GM12801 (cell line): ENCODE results near the gene SEC24B.

Experiments
- TF ChIP-seq, protein P1 (sequence below): IDR thresholded peaks from one replicate; pipeline ENCODE4 v1.5.1; 2011; ENCODE audit warnings: control low read depth; ENCODE audit not compliant: insufficient read length; ENCODE audit errors: extremely low read depth

The SEC24B gene

DNA sequence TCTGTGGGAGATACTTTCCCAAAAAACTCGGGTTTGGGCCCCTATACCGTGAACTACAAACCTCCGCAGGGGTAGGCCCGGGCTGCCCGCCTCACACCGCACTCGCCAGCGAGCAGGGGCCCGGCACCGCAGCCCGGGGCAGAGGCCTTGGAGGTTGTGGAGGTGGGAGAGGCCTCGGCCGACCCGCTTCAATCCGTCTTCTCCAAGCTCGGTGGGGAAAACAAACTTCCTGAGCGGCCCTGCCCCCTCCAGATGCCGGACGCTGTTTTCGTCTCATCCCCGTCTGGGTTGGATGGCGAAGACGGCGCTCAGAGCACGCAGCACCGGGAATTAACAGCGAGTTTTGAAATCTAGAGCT lies 126.0 kb downstream of the SEC24B start:
- TF ChIP-seq, protein P1, sequence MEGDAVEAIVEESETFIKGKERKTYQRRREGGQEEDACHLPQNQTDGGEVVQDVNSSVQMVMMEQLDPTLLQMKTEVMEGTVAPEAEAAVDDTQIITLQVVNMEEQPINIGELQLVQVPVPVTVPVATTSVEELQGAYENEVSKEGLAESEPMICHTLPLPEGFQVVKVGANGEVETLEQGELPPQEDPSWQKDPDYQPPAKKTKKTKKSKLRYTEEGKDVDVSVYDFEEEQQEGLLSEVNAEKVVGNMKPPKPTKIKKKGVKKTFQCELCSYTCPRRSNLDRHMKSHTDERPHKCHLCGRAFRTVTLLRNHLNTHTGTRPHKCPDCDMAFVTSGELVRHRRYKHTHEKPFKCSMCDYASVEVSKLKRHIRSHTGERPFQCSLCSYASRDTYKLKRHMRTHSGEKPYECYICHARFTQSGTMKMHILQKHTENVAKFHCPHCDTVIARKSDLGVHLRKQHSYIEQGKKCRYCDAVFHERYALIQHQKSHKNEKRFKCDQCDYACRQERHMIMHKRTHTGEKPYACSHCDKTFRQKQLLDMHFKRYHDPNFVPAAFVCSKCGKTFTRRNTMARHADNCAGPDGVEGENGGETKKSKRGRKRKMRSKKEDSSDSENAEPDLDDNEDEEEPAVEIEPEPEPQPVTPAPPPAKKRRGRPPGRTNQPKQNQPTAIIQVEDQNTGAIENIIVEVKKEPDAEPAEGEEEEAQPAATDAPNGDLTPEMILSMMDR, result no peak

DNA sequence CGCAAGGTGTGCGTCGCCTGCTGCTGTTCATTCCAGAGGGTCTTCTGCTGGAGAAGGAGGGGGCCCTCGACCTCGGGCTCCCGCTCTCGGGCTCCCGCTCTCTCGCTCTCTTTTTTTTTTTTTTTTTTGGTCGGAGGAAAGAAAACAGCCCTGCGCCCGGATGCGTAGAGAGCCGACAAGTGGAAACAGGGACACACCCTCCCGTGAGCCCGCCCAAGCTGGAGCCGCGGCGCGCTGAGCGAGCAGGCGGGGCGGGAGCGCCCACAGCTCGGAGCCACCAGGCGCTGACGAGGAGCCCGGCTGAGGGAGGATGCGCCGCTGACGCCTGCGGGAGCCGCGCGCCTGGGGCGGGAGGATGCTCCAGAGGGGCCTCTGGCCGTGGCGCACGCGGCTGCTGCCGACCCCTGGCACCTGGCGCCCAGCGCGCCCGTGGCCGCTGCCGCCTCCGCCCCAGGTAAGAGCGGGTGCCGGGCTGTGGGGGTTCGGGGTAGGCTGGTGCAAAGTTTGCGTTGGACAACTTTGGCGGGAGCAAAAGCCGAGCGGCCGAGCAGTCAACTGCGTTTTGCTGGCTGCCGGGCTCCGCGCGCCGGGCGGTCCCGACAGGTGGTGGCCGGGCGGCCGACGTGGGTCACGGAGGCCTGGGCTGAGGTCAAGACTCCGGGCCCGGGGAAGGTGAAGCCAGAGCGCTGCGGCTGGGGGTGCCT lies 126.5 kb downstream of the SEC24B start, which contains the start of gene MCUB:
Gene MCUB (plus strand): TSS at position 264 of the 704 bp plus-strand sequence. CDS start 92 bp downstream, at position 356.
- TF ChIP-seq, protein P1, result no peak

DNA sequence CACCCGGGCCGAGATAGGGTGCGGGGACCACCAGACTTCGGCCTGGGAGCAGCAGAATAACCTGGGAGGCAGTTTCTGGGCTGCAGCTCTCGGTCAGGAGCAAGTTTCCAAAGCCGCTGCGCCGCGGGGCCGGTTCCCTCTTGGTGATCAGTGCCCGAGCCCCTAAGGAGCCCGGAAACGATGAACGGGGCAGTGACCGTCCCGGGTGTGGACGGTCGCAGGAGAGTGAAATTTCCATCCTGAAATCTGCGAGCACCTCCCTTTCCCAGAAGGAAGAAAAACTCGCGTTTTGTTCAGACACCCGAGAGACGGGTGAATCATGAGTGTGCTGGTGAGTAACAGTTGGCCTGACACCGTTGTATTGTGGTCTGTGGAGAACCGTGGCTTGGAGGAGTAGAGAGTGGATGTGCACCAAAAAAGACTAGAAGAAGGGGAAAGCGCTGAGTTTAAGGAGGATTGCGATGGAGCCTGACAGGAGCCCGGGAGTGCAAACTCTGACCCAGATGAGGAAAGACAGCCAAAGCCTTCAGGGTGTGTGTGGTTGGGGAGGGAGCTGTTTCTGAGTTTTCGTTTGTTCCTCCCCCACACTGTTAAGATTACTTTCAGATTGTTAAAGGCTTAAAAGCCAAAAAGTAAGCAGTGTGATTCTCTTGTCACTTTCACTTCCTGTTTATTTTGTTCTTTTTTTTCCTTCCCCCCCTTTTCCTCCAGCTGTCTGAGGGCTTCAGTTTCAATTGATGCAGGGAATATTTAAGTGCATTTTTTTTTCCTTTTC lies 127.3 kb downstream of the SEC24B start:
- TF ChIP-seq, protein P1, result no peak

DNA sequence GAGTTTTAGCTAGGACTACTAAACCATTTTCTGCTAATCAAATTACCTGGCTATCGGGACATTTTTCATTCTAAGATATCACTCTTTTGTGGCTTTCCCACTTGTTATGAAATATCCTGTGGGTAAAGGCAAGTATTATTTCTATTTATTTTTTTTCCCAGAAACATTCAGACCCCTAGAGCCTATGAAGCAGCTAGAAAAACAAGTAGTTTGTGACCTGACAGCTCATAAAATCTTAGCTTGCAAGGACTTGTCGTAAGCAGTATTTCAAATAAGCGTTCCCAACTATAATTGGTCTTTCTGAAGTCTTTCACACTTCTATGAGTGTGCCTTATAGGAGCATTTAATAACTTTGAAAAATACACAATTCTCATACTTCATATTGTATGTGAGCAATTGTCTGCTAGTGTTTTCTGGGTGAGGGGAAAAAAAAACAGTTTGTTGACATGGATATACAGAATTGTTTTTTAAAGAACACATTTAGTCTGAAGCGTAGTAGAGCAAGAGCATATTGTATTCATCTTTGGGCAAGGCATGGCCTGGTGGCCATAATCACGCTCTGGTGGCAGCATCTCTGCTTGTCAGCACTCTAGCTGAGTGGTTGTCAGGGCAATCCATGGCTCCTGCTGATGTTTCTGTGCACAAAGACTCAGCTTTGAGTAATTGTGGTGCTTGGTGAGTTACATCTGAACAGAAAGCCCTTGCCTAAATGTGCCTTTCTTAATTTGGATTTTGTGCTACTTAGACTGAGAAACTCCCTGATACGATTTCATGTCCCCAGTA lies 129.0 kb downstream of the SEC24B start:
- TF ChIP-seq, protein P1, result no peak

- TF ChIP-seq, protein P1, result no peak
Observed at GRCh38 chr4:109571494-109571893, 137.9 kb downstream of the SEC24B start.

- TF ChIP-seq, protein P1, result no peak
Observed at GRCh38 chr4:109572154-109572553, 138.5 kb downstream of the SEC24B start.

- TF ChIP-seq, protein P1, result no peak
Observed at GRCh38 chr4:109574443-109574850, 140.8 kb downstream of the SEC24B start.
